Liver (tissue), 3 donors: ENCODE measurements around the gene MED31.

Experiments used
- ATF3 ChIP-seq: IDR thresholded peaks from 2 replicates; pipeline ENCODE4 v1.6.1; 2016; ENCODE audit warnings: antibody characterized with exemption
- FOXA2 ChIP-seq: IDR thresholded peaks from 2 replicates; pipeline ENCODE4 v1.6.1; 2016; ENCODE audit warnings: antibody characterized with exemption
- GABPA ChIP-seq, 2 donors: IDR thresholded peaks in 1 of 2; conservative IDR thresholded peaks in 1 of 2; 2 replicates each; pipeline ENCODE4 v1.6.1; 2016; ENCODE audit warnings: antibody characterized with exemption in 2 of 2, mild to moderate bottlenecking in 1 of 2, moderate library complexity in 1 of 2
- HNF4G ChIP-seq: IDR thresholded peaks from 2 replicates; pipeline ENCODE4 v1.6.1; 2016; ENCODE audit warnings: antibody characterized with exemption
- MAX ChIP-seq: IDR thresholded peaks from 2 replicates; pipeline ENCODE4 v1.6.1; 2016; ENCODE audit warnings: antibody characterized with exemption
- RAD21 ChIP-seq, 2 donors: IDR thresholded peaks; 2 replicates each; pipeline ENCODE4 v1.6.1; 2016; ENCODE audit warnings: antibody characterized with exemption in 2 of 2, mild to moderate bottlenecking in 2 of 2
- SP1 ChIP-seq: IDR thresholded peaks from 2 replicates; pipeline ENCODE4 v1.6.1; 2018; ENCODE audit warnings: antibody characterized with exemption, mild to moderate bottlenecking
- YY1 ChIP-seq: IDR thresholded peaks from 2 replicates; pipeline ENCODE4 v1.6.1; 2016; ENCODE audit warnings: antibody characterized with exemption, mild to moderate bottlenecking
- ZBTB33 ChIP-seq: IDR thresholded peaks from 2 replicates; pipeline ENCODE4 v1.6.1; 2016; ENCODE audit warnings: antibody characterized with exemption
- TF ChIP-seq, protein P1 (sequence below): fragments of 150-350 bp; IDR thresholded peaks from 2 replicates; pipeline ENCODE4 v1.5.1; 2017; ENCODE audit warnings: improper control_type of control experiment, low read depth, low read length; ENCODE audit not compliant: missing input control
- TF ChIP-seq, protein P2 (sequence below): IDR thresholded peaks from 2 replicates; pipeline ENCODE4 v1.6.1; 2016; ENCODE audit warnings: antibody characterized with exemption, mild to moderate bottlenecking
- donor health status: healthy.
- donor health status: healthy.

DNA sequence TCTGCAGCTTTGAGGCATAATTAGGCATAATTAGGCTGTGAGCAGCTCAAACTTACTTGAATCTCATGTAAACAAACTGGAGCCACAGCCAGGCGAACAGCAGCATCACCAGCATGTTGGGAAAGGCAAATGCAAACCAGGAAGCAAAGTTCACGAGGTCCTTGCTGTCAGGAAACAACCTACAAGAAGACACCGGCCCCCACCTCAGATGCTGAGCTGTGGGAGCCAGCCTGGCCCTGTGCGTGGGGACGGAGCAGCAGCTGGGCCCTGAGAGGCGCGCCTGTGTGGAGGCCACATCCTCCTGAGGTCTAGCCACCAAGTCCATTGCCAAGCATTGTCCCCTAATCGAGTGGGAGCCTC is 49.5 kb upstream of the MED31 start:
- TF ChIP-seq, protein P1, sequence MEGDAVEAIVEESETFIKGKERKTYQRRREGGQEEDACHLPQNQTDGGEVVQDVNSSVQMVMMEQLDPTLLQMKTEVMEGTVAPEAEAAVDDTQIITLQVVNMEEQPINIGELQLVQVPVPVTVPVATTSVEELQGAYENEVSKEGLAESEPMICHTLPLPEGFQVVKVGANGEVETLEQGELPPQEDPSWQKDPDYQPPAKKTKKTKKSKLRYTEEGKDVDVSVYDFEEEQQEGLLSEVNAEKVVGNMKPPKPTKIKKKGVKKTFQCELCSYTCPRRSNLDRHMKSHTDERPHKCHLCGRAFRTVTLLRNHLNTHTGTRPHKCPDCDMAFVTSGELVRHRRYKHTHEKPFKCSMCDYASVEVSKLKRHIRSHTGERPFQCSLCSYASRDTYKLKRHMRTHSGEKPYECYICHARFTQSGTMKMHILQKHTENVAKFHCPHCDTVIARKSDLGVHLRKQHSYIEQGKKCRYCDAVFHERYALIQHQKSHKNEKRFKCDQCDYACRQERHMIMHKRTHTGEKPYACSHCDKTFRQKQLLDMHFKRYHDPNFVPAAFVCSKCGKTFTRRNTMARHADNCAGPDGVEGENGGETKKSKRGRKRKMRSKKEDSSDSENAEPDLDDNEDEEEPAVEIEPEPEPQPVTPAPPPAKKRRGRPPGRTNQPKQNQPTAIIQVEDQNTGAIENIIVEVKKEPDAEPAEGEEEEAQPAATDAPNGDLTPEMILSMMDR: no peak
- TF ChIP-seq ZBTB33: no peak
- TF ChIP-seq, protein P2, sequence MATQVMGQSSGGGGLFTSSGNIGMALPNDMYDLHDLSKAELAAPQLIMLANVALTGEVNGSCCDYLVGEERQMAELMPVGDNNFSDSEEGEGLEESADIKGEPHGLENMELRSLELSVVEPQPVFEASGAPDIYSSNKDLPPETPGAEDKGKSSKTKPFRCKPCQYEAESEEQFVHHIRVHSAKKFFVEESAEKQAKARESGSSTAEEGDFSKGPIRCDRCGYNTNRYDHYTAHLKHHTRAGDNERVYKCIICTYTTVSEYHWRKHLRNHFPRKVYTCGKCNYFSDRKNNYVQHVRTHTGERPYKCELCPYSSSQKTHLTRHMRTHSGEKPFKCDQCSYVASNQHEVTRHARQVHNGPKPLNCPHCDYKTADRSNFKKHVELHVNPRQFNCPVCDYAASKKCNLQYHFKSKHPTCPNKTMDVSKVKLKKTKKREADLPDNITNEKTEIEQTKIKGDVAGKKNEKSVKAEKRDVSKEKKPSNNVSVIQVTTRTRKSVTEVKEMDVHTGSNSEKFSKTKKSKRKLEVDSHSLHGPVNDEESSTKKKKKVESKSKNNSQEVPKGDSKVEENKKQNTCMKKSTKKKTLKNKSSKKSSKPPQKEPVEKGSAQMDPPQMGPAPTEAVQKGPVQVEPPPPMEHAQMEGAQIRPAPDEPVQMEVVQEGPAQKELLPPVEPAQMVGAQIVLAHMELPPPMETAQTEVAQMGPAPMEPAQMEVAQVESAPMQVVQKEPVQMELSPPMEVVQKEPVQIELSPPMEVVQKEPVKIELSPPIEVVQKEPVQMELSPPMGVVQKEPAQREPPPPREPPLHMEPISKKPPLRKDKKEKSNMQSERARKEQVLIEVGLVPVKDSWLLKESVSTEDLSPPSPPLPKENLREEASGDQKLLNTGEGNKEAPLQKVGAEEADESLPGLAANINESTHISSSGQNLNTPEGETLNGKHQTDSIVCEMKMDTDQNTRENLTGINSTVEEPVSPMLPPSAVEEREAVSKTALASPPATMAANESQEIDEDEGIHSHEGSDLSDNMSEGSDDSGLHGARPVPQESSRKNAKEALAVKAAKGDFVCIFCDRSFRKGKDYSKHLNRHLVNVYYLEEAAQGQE: no peak
- no peak for TF ChIP-seq RAD21 (IDR thresholded peaks at IDR 0.05)
- TF ChIP-seq MAX: no peak
- no peak for TF ChIP-seq GABPA (IDR thresholded peaks at IDR 0.05 in 1 of 2, conservative IDR thresholded peaks at IDR 0.05 in 1 of 2)
- TF ChIP-seq ATF3: no peak
- TF ChIP-seq SP1: no peak
- TF ChIP-seq FOXA2: no peak
- TF ChIP-seq HNF4G: no peak
- TF ChIP-seq YY1: no peak
